NCI-H1436 (cell line): ENCODE data around the gene KIF6.
"Not testable (repeated sequence)": the region's sequence is repeated elsewhere in the genome, so short reads cannot be mapped to it uniquely, and the experiment has no call there.

ENCODE experiments used
- DNase-seq: peaks from one replicate; lab custom pipeline; 2025; lab: John Stamatoyannopoulos, UW

KIF6 gene, protein sequence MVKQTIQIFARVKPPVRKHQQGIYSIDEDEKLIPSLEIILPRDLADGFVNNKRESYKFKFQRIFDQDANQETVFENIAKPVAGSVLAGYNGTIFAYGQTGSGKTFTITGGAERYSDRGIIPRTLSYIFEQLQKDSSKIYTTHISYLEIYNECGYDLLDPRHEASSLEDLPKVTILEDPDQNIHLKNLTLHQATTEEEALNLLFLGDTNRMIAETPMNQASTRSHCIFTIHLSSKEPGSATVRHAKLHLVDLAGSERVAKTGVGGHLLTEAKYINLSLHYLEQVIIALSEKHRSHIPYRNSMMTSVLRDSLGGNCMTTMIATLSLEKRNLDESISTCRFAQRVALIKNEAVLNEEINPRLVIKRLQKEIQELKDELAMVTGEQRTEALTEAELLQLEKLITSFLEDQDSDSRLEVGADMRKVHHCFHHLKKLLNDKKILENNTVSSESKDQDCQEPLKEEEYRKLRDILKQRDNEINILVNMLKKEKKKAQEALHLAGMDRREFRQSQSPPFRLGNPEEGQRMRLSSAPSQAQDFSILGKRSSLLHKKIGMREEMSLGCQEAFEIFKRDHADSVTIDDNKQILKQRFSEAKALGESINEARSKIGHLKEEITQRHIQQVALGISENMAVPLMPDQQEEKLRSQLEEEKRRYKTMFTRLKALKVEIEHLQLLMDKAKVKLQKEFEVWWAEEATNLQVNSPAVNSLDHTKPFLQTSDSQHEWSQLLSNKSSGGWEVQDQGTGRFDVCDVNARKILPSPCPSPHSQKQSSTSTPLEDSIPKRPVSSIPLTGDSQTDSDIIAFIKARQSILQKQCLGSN

DNA sequence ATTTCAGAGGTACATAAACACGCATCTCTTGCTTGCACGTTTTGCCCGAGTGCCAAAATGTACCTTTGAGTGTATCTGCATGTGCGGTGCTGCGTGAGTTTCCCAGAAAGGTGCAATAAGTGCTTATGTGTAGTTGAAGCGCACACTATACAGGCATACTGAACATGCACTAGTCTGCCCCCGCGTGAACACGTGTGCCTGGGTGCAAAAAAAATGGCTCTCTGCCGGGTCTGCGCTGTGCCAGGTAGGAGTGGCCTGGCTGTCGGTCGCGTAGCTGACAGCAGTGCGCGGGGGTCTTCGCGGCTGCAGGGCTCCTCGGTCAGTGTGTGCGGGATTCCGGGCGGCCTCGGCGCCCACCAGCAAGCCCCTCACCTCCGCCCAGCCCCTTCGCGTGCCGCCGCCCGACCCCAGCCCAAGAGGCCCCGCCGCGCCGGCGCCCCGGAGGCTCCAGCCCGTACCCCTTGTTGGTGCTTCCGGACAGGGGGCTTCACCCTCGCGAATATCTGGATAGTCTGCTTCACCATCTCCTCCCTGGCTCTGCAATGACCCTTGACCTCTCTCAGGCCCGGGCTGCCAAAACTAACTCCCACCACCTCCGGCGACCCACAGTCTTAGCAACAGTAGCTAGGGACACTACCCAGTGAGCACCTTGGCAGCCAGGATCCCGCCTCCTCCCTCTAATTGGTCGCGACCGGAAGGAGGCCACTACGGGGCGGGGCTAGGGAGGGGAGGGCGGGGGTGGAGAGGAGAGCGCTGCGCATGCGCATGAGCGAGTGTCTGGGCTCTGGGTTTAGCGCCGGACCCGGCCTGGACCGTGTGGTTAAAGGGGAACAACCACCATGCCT, at the start of gene KIF6:
Gene KIF6, minus strand, starts transcription at position 622 of the 845 bp plus-strand sequence. Its CDS starts 98 bp downstream, at position 524.
- DNase-seq, result peak; percentile 90

DNA sequence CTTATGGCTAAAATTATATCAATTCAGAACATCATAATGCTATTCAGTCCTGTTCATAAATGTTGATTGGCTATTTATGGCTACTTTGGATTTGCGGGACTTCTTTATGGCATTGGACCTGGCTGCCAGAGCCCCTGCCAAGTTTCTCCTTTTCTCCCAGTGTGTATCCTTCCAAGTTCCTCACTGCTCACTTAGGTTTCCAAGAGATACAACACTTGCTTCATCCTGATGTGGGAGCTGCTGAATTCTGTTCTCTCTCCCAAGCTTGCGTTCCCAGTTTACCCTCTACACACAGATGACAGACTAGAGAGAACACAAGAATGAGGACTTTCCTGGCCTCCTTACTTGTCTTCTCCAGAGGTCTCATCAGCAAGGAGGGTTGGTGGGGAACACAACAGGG, 48.6 kb upstream of the KIF6 start:
- no peak for DNase-seq

DNA sequence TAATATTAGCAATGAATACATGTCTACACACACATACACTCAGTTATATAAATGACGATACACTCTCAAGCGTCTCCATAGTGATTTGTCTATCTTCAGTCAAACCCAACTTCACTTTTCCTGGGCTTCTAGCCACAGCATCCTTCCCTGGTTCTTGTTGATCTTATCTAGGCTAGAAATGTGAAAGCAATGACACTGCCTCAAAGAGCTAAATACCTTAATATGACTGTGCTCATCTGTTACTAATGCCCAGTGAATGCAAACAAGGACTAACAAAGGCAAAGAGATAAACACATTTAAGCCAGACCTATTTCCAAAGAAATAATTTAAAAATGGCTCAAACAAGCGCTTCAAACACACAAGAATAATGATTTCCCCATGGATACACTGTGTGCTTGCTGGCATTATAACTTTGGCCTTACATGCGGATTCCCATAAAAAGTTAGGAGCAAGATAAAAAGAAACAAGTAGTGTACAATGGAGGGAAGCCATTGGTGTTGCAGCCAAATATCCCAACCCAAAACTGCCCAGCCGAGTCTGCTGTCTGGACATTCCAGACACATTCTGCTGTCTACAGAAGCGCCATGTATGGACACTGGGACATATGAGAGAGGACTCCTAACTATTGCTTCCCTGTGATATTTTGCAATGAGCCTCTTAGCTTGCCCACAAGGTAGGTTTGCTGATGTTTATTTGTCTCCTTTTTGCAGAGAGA, 47.5 kb upstream of the KIF6 start:
- DNase-seq, result no peak

DNA sequence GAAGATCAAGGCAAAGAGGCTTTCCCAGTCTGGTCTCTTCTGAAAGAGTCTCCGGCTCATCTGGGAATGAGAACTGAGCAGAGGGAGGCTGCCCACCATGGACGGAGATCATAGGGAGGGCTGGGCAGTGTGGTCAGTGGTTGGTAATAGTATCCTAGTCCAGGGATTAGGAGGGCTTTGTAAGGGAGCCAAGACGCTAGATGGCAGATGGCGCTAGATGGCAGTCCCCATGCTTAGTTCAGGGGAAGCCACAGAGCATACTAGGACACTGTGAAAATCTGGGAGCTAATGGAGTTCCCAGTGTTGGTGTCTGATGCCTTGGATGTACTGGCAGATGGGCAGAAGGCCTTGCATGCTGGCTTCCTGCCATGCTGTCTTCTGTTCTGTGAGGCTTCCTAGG, 45.2 kb upstream of the KIF6 start:
- no peak for DNase-seq

DNA sequence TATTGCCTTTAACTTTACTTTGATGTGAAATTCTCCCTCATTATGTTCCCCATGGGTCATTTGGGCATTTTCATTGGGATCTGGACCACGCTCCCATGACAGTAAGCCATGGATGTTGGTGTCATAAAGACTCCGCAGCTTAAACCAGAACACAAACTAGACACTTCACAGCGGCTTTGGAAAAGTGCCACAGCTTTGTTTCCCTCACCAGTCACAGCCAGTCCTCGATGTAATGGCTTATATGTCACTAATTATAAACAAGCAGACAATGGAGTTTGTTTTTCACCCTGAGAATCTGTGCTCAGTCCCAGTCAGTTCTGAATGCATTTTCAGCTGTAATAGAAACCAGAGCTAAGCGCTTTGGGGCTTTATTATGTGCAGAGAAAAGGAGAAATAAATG, 43.8 kb upstream of the KIF6 start:
- DNase-seq, result no peak

DNA sequence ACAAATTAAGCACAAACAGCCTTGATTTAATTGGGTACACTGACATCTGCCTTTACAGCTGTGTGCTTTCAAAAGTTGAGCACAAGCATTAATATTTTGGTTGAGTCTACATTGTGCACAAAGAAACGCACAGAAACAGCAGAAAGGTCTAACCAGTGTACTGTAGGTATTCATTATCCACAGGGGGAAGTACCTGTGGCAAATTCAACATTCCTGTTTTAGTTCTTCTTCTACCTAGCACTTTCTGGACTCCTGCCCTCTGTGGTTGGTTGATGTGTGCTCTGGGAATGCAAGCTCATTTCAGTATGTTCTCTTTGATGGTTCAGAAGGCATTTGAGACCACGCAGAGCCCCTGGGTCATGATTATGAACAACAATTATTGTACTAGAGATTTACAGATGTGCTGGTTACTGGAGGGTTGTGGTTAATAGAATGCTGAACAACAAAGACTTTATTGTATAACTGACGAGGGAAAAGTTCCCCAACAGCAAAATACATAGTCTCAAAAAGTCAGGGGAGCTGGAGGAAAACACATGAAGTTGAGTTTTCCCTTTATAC, 40.4 kb upstream of the KIF6 start:
- DNase-seq, result no peak

DNA sequence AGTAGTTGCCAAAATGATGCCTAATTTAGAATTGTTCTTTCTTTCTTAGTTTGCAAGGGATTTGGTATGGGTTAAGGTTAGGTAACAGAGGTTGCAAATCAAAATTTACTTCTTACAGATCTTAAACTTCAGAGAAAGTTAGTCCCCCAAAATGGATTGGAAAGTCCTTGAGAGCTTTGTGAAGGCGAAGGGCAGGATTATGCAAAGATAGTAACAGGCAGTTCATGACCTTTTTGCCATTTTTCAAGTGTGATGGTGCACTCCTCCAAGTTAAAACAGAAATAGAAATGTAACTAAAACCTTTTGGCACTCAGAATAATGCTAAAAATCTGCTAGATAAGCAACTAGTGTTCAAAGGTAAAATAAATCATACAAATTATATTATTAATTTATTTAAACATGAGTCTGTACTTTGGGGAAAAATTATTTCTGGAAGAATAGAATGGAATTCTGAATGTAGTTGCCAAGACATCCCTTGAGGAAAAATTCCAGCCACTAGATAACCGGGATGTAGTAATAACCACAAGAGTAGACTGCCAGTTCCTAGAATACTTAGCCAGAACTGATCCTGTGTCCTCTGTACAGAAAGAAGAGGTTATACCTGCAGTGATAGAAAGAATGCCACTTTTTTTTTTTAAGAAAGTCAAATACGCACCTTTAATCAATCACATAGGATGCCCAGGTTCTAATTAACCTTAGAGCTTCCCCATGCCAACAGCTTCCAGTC, 35.2 kb upstream of the KIF6 start:
- no peak for DNase-seq

DNA sequence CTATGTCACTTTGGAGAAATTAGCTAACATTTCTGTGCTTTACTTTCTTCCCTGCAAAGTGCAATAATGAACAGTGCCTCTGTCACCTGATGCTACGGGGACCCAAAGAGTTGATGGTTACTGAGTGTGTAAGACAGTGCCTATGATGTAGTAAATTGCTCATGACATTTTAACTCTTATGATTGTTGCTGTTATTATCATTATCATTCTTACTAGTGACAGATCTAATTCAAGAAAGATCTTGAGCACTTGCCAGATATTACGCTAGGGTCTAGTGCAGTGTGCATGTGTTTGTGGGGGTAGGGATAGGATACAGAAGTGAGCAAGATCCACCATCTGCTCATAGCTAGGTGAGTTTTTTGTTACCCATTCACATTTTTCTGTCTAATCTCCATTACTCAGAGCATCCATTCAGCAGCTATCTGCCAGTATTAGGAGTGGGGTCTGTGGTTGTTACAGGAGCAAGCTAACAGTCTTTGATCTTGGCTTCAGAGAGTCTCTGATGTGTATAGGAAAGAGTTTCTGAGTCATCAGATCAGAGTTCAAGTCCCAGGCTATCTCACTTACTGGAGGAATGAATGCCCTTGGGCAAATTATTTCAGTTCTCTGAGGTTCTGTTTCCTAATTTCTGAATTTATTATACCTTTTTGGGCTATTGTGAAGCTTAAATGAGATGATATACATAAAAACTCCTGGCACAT, 33.8 kb upstream of the KIF6 start:
- DNase-seq, result no peak

DNA sequence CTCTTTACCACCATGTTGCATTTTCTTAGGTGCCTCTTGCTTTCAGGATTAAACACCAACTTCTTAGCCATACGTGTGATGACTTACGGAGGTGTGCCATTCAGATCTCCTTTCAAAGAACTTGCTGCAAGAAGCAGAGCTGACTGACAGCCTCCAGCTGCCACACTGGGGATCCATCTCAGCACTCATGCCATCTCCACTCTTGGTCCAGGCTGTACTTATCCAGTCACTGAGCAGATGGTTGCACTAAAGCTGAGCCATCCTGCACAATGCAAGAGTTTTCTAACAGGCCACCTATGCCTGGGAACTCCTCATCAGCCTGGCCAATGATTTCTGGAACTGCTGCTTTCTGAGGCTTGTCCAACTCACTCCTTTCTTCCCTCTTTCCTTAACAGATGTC, 31.4 kb upstream of the KIF6 start:
- DNase-seq, result no peak

DNA sequence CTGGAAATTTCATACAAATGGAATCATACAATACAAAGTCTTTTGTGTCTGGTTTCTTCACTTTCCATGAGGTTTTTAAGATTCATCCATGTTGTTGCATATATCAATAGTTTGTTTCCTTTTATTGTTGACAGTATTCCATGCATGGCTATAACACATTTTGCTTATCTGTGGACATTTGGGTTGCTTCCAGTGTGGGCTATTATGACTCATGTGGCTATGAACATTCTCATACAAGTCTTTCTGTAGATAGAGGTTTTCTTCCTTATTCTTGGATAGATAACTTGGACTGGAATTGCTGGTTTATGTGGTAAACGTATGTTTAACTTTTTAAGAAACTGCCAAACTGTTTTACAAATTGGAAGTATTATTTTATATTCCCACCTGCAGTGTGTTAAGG, 30.0 kb upstream of the KIF6 start:
- DNase-seq, result no peak

DNA sequence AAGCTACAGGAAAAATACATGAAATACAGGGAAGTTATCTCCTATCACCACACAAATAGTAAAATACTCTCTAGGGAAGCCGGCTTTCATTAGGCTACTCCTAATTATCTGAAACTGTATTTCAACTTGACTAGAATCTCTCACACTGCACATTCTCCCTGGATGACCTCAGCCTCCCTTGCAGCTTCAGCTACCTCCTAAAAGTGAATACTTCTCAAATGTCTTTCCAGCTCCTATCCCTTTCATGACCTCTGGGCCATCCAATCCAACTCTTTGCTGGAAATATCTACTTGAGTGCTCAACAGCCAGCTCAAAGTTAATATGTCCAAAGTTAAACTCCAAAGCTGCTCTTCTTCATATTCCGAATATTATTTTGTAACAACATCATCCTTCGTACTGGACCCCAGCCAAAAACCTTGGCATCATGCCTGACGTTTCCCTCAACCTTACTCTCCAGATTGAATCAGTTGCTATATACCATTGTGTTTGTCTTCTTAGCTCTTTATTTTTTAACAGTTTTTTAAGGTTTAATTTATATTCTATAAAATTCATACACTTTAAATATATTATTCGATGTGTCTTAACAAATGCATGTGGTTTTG, 29.4 kb upstream of the KIF6 start:
- no peak for DNase-seq

DNA sequence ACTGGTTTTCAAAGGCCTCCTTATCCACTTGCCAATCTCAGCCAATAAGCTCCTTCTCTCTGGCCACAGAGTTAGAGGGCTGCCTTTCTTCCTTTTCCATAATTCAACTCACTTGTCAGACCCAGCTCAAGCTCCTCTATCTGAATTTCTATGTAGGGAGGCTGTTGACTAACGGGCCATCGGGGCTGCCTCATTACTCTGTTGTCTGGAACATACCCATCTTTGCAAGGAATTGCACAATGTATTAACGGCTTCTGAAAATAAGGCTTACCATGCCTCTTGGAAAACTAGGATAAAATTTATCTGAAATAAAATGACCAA, 28.5 kb upstream of the KIF6 start:
- no peak for DNase-seq

DNA sequence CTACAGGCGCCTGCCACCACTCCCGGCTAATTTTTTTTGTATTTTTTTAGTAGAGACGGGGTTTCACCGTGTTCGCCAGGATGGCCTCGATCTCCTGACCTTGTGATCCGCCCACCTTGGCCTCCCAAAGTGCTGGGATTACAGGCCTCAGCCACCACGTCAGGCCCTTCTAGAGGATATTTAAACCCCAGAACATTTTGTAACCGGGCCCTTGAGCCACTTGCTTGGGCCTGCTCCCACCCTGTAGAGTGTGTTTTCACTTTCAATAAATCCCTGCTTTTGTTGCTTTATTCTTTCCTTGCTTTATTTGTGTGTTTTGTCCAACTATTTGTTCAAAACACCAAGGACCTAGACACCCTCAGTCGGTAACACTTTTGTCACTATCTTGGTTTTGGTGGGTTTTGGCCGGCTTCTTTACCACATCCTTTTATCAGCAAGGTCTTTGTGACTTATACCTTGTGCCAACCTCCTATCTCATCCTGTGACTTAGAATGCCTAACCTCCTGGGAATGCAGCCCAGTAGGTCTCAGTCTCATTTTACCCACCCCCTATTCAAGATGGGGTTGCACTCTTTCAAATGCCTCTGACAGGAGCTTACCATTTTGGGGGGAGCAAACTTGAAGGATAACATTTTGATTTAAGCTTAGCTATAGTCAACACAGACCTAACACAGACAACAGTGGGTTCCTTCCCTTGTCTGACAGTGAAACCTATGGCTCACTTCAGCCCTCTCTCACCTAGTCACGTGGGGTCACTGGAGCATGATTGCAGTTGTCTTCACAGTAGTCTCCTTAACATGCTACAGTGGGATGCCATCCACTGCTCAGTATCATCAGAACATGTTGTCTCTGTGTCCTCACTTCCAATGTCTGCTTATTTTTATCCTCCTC, 27.9 kb upstream of the KIF6 start:
- no peak for DNase-seq

DNA sequence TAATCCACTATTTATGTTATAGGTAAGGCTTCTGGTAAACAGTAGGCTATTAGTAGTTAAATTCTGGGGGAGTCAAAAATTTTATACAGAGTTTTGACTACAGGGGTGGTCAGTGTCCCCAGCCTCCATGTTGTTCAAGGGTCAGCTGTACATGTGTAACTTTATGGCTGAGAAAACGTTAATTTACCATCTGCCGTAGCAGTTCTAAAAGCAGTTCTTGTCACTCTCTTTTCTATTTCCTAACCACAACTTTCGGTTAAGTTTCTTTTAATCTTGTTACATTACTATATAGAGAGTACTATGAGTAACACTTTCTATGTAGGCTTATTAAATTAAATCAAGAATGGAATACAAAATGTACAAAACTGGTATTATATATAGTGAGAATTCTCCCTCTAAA, 21.6 kb upstream of the KIF6 start:
- no peak for DNase-seq

DNA sequence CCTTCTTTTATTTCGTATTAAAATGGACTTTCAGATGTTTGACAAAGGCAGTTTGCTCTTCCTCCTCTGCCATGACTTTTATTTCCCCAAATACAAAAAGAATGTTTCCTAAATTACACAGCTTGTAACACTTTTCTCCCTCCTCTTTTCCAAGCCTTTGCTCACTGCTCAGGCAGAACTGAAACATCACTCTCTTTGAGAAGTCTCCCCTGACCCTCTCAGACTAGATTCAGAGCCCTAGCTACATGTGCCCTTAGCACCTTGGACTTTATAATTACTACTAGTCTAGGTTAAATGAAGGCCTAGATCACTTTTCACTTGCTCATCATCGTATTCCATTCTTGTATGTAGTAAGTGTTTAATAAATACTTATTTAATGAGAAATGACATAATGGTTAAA, 8.5 kb upstream of the KIF6 start:
- no peak for DNase-seq

DNA sequence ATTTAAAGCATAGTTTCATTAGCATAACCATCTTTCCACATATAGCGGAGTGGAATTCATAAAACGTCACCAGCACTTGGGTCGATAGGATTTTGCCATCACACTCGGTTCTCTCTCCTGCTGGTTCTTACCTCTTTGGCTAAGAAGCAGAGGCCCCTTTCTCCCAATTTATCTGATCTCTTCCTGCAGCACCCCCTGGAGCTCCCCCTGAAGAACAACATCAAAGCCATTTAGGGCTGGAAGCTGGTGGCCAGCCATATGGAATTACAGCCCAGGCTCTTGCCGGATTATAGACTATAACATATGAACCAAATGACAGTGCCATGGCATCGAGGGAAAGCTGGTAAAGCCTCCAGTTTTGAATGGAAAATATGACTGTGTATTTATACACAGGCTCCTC, 6.4 kb upstream of the KIF6 start:
- no peak for DNase-seq

DNA sequence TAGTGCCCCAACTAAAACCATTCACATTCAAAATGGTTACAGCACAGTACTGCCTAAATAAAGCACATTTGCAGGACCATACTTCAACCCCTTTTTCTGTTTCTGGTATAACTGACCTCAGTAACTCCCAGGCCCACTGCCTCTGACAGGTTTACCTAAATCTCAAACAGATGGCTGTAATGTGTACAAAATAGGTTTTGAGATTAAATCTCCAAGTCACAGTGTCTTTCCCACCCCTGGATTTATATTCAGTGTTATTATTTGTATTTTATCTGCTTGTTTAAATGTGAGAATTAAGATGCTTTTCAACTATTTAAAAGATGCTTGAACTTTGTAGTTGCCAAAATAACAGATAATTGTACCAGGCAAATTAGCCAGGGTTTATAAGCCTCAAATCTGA, 4.7 kb upstream of the KIF6 start:
- DNase-seq, result no peak

DNA sequence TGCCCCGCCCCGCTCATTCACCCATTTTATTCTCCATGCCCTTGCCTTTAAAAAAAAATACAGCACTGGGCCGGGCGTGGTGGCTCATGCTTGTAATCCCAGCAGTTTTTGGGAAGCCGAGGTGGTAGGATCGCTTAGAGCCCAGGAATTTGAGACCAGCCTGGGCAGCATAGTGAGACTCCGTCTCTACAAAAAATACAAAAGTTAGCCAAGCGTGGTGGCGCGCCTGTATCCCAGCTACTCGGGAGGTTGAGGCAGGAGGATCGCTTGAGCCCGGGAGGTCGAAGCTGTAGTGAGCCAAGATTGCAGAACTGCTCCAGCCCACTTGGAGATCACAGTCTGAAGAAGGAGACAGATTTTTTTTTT, 407 bp upstream of the KIF6 start:
- DNase-seq, result no peak

DNA sequence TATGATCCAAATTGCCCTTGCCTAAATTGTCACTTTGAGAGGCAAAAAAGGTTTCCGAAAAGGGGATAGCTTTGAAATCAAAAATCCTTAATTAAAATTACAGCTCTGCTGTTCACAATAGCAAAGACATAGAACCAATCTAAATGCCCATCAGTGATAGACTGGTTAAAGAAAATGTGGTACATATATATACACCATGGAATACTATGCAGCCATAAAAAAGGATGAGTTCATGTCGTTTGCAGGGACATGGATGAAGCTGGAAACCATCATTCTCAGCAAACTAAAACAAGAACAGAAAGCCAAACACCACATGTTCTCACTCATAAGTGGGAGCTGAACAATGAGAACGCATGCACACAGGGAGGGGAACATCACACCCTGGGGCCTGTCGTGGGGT, 1.9 kb downstream of the KIF6 start:
- not testable (repeated sequence) for DNase-seq
